K562 (cell line): Measurements from ENCODE around the gene KCNK18. TPM values are rescaled to one million over a fixed set of nuclear protein-coding genes. Genes with fewer than 3 reads are reported as not detected.

ENCODE experiments used
- C11orf30 ChIP-seq: fragments of 450-650 bp; IDR thresholded peaks from 2 replicates; pipeline ENCODE4 v1.6.1; 2016; ENCODE audit warnings: low read depth, mild to moderate bottlenecking
- PURB ChIP-seq: sonication (generic); formaldehyde crosslinking; IDR thresholded peaks from 2 replicates; pipeline ENCODE4 v1.9.0; 2021; ENCODE audit warnings: low read depth, mild to moderate bottlenecking, missing genetic modification reagents
- RBM15 ChIP-seq: fragments of 200-400 bp; formaldehyde crosslinking; IDR thresholded peaks from 2 replicates; pipeline ENCODE4 v1.6.1; 2018; ENCODE audit warnings: mild to moderate bottlenecking, low read length, moderate library complexity; ENCODE audit not compliant: insufficient read depth
- SMC3 ChIP-seq: conservative IDR thresholded peaks from 2 replicates; pipeline ENCODE4 v1.6.1; 2011; ENCODE audit warnings: low read depth, low read length, improper control_type of control experiment; ENCODE audit not compliant: insufficient read depth
- U2AF2 ChIP-seq: fragments of 200-400 bp; formaldehyde crosslinking; optimal IDR thresholded peaks from 2 replicates; pipeline ENCODE3; 2017; ENCODE audit warnings: low read depth, mild to moderate bottlenecking, low read length
- ZFP30 ChIP-seq: fragments of 250-450 bp; sonication (Bioruptor Pico); IDR thresholded peaks from 2 replicates; pipeline ENCODE4 v1.8.0; 2022; ENCODE audit warnings: moderate library complexity, mild to moderate bottlenecking, inconsistent platforms, borderline replicate concordance
- ZFP36 ChIP-seq: fragments of 150-350 bp; IDR thresholded peaks from 2 replicates; pipeline ENCODE4 v1.6.1; 2018; ENCODE audit warnings: low read length, low read depth; ENCODE audit not compliant: partially characterized antibody
- ZMIZ1 ChIP-seq, 2 experiments: fragments of 150-350 bp in 1 of 2; IDR thresholded peaks; 2 replicates each; pipeline ENCODE4 v1.6.1; 2012 to 2016; ENCODE audit warnings: low read depth in 2 of 2, low read length in 2 of 2, mild to moderate bottlenecking in 1 of 2, moderate library complexity in 1 of 2
- ZNF134 ChIP-seq: fragments of 250-450 bp; sonication (Bioruptor Pico); conservative IDR thresholded peaks from 2 replicates; pipeline ENCODE4 v1.4.0; 2020
- ZNF140 ChIP-seq: fragments of 250-450 bp; sonication (Bioruptor Pico); IDR thresholded peaks from 2 replicates; pipeline ENCODE4 v1.8.0; 2021; ENCODE audit warnings: moderate library complexity, mild to moderate bottlenecking, inconsistent platforms
- polyA plus RNA-seq, 8 experiments: library from polyadenylated mRNA; depleted of rRNA in 4 of 8; stranded (reverse) in 5 of 8; unstranded in 3 of 8; fragments of >200 nt; fragmentation: Nextera tagmentation in 2 of 8; fragmentation: Illumina TruSeq in 1 of 8; extraction: Ambion mirVana in 2 of 8; extraction: Trizol in 1 of 8; gene quantifications; 2 replicates each; pipeline versions ENCODE4 v1.2.1 to v1.2.3, GENCODE V29; 2011 to 2014; ENCODE audit warnings: inconsistent platforms in 1 of 8, missing spikeins in 1 of 8
- total RNA-seq, 7 experiments: library from RNA; depleted of rRNA in 6 of 7; stranded (reverse); fragments of >200 nt in 6 of 7; fragmentation: Illumina TruSeq in 2 of 7; extraction: Trizol in 2 of 7; gene quantifications; 2 replicates each; pipeline versions ENCODE4 v1.2.1 to v1.2.3, GENCODE V29; 2011 to 2021; ENCODE audit warnings: low replicate concordance in 1 of 7
- TF ChIP-seq, protein P1 (sequence below), 2 experiments: fragments of 450-650 bp; formaldehyde crosslinking in 1 of 2; IDR thresholded peaks; 2 replicates each; pipeline versions ENCODE4 v1.4.0 to v1.6.1; 2014 to 2020; ENCODE audit warnings: mild to moderate bottlenecking in 2 of 2, borderline replicate concordance in 1 of 2, low read depth in 1 of 2

KCNK18 gene
- total and polyA plus RNA-seq, 9 of the 15 experiments (the other 6 are each of a cell fraction or from before 2014, with no cell fraction given): not detected

- TF ChIP-seq, protein P1, sequence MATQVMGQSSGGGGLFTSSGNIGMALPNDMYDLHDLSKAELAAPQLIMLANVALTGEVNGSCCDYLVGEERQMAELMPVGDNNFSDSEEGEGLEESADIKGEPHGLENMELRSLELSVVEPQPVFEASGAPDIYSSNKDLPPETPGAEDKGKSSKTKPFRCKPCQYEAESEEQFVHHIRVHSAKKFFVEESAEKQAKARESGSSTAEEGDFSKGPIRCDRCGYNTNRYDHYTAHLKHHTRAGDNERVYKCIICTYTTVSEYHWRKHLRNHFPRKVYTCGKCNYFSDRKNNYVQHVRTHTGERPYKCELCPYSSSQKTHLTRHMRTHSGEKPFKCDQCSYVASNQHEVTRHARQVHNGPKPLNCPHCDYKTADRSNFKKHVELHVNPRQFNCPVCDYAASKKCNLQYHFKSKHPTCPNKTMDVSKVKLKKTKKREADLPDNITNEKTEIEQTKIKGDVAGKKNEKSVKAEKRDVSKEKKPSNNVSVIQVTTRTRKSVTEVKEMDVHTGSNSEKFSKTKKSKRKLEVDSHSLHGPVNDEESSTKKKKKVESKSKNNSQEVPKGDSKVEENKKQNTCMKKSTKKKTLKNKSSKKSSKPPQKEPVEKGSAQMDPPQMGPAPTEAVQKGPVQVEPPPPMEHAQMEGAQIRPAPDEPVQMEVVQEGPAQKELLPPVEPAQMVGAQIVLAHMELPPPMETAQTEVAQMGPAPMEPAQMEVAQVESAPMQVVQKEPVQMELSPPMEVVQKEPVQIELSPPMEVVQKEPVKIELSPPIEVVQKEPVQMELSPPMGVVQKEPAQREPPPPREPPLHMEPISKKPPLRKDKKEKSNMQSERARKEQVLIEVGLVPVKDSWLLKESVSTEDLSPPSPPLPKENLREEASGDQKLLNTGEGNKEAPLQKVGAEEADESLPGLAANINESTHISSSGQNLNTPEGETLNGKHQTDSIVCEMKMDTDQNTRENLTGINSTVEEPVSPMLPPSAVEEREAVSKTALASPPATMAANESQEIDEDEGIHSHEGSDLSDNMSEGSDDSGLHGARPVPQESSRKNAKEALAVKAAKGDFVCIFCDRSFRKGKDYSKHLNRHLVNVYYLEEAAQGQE (IDR thresholded peaks at IDR 0.05; ENCODE audit: borderline replicate concordance): no peak
- TF ChIP-seq, protein P1 (CRISPR knock-in tag; IDR thresholded peaks at IDR 0.05; ENCODE audit: low read depth): no peak
- no peak for TF ChIP-seq RBM15
- TF ChIP-seq ZMIZ1 (IDR thresholded peaks at IDR 0.05; ENCODE audit: low read depth in 2 of 2, low read length in 2 of 2): no peak
- no peak for TF ChIP-seq SMC3
- no peak for TF ChIP-seq PURB
- no peak for TF ChIP-seq ZNF134 (CRISPR knock-in tag)
- no peak for TF ChIP-seq ZFP30 (CRISPR knock-in tag)
- no peak for TF ChIP-seq ZNF140 (CRISPR knock-in tag)
- TF ChIP-seq C11orf30: no peak
- no peak for TF ChIP-seq U2AF2
- no peak for TF ChIP-seq ZFP36
These were observed 51.6 kb downstream of the KCNK18 start (continued) for GRCh38 chr10:117248750-117249465.
